Fibroblast of lung (primary cell): ENCODE measurements around the gene HAUS3.

Experiments used
- EZH2 ChIP-seq: IDR thresholded peaks from 2 replicates; pipeline ENCODE4 v1.5.1; 2012; ENCODE audit warnings: low read length, control low read depth, mild to moderate bottlenecking; ENCODE audit errors: missing control alignments
- TF ChIP-seq, protein P1 (sequence below), 2 donors: IDR thresholded peaks in 1 of 2; conservative IDR thresholded peaks in 1 of 2; 1 replicate in 1 of 2; 2 replicates in 1 of 2; pipeline ENCODE4 v1.5.1; 2011 to 2012; ENCODE audit warnings: low read length in 2 of 2, control low read depth in 1 of 2, inconsistent platforms in 1 of 2, low read depth in 1 of 2, mild to moderate bottlenecking in 1 of 2

- TF ChIP-seq, protein P1, sequence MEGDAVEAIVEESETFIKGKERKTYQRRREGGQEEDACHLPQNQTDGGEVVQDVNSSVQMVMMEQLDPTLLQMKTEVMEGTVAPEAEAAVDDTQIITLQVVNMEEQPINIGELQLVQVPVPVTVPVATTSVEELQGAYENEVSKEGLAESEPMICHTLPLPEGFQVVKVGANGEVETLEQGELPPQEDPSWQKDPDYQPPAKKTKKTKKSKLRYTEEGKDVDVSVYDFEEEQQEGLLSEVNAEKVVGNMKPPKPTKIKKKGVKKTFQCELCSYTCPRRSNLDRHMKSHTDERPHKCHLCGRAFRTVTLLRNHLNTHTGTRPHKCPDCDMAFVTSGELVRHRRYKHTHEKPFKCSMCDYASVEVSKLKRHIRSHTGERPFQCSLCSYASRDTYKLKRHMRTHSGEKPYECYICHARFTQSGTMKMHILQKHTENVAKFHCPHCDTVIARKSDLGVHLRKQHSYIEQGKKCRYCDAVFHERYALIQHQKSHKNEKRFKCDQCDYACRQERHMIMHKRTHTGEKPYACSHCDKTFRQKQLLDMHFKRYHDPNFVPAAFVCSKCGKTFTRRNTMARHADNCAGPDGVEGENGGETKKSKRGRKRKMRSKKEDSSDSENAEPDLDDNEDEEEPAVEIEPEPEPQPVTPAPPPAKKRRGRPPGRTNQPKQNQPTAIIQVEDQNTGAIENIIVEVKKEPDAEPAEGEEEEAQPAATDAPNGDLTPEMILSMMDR (conservative IDR thresholded peaks at IDR 0.05 in 1 of 2, IDR thresholded peaks at IDR 0.05 in 1 of 2; ENCODE audit: low read depth in 1 of 2, low read length in 2 of 2), result no peak
- no peak for TF ChIP-seq EZH2
Observed at GRCh38 chr4:2231082-2231481, 10.8 kb downstream of the HAUS3 start.
